Measurements from ENCODE around the gene ADCY5. TPM values are rescaled to one million over a fixed set of nuclear protein-coding genes. Genes with fewer than 3 reads are reported as not detected.

ADCY5 gene
- total and polyA plus RNA-seq, 10 donors, result 1.7 to 20.6 (median 11.7) TPM

DNA sequence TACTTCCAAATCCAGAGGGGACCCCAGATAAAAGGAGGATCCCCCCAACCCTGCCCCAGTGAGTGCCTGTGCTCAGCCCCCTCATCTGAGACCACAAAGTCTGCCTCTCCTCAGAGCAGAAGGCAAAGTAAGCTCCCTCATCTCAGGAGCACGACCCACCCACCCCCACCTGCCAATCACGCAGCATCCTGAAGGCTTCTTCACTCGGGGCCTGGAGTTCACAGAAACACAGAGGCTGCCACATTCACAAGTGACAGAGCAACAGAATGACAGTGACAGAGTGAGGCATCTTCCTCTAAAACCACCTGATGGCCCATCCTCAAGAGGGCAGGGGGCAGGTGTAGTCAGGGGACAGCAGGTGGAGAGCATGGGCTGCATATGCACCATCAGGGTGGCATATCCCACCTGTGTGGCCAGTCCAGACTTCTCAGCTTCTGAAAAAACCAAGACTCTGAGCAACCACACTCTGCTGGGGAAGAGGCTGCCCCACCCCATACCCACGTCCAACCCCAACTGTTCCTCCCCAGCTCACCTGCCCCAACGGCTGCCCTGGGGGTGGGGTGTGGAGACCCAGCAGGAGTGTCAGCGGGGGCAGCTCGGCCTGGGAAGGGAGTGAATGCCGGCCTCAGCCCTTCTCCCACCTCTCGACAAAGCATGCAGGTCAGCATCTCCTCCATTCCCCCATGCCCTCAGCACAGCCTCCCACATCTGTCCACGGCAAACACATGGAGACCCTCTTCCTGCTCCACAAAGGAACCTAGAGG, 19.3 kb downstream of the ADCY5 start:
- H3K9me3 ChIP-seq, result no peaks in the 10 kb centered on the region
- intact Hi-C loops (cut with DNase I; ENCODE audit: low total_unique reads), result no loop called here
- no peak for DNase-seq
- TF ChIP-seq POLR2AphosphoS5 (IDR thresholded peaks at IDR 0.05) (no peak), POLR2A (IDR thresholded peaks at IDR 0.05) (no peak)
- TF ChIP-seq, protein P1, sequence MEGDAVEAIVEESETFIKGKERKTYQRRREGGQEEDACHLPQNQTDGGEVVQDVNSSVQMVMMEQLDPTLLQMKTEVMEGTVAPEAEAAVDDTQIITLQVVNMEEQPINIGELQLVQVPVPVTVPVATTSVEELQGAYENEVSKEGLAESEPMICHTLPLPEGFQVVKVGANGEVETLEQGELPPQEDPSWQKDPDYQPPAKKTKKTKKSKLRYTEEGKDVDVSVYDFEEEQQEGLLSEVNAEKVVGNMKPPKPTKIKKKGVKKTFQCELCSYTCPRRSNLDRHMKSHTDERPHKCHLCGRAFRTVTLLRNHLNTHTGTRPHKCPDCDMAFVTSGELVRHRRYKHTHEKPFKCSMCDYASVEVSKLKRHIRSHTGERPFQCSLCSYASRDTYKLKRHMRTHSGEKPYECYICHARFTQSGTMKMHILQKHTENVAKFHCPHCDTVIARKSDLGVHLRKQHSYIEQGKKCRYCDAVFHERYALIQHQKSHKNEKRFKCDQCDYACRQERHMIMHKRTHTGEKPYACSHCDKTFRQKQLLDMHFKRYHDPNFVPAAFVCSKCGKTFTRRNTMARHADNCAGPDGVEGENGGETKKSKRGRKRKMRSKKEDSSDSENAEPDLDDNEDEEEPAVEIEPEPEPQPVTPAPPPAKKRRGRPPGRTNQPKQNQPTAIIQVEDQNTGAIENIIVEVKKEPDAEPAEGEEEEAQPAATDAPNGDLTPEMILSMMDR (IDR thresholded peaks at IDR 0.05 in 8 of 11, conservative IDR thresholded peaks at IDR 0.05 in 3 of 11), result no peak
- WGBS, 5 donors, result 66 to 90% (median 79%) methylated on average over 6 to 10 of the region's 10 CpGs
- no peak overlapping the region for H3K27ac ChIP-seq
- peaks cover 0 to 20% (median 2%) of the 10 kb centered on the region in 6 donors for H3K4me1 ChIP-seq
- H3K36me3 ChIP-seq, result no peaks in the 10 kb centered on the region
- no peak overlapping the region for H3K4me3 ChIP-seq
- peaks cover 0 to 6% (median 0%) of the 10 kb centered on the region in 7 donors for H3K27me3 ChIP-seq (replicated peaks in 1 of 7)

DNA sequence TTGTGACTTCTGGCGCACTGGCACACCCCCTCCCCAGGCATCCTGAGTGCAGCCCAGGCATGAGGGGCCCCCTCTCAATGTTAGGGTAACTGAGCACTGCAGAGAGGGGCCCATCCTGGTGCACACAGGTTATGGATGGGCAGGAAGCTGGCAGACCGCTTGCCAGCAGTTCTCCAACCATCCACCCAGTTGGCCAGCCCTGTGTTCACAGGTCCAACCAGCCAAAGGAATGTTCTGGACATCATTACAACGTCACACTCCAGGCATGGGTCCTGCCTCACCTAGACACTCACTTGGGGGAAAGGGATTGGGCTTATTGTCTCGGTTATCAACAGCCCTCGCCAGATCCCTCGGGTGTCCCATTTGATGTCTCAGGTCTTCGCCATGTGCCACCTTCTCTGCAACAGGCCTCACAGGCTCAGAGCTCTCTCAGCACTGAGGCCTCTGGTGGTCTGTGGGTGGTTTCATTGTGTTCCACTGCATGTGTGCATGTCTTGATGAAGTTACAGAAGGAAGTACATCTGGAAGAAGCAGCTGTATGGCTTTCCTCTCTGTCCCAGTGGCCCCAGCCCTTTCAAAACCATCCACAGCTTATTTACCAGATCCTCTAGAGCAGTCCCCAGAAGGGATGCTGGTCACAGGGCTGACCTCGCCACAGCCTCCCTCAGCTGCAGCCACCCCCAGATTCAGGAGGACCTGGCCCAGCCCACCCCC, 23.7 kb downstream of the ADCY5 start:
- intact Hi-C loops (cut with DNase I; ENCODE audit: low total_unique reads), result no loop called here
- Histone ChIP-seq H3K4me1 (peaks cover 0 to 44% (median 12%) of the 10 kb centered on the region in 6 donors), H3K4me3 (no peak overlapping the region), H3K36me3 (no peaks in the 10 kb centered on the region), H3K27ac (peak overlapping the region in 5 of 8 donors; percentile 14 to 48 (median 28)), H3K27me3 (replicated peaks in 1 of 7) (peaks cover 0 to 6% (median 0%) of the 10 kb centered on the region in 7 donors), H3K9me3 (no peaks in the 10 kb centered on the region)
- TF ChIP-seq POLR2A (IDR thresholded peaks at IDR 0.05) (no peak), POLR2AphosphoS5 (IDR thresholded peaks at IDR 0.05) (no peak)
- TF ChIP-seq, protein P1 (IDR thresholded peaks at IDR 0.05 in 8 of 11, conservative IDR thresholded peaks at IDR 0.05 in 3 of 11), result no peak
- no peak for DNase-seq
- 68 to 77% (median 71%) methylated on average over 6 to 8 of the region's 8 CpGs for WGBS, 5 donors

DNA sequence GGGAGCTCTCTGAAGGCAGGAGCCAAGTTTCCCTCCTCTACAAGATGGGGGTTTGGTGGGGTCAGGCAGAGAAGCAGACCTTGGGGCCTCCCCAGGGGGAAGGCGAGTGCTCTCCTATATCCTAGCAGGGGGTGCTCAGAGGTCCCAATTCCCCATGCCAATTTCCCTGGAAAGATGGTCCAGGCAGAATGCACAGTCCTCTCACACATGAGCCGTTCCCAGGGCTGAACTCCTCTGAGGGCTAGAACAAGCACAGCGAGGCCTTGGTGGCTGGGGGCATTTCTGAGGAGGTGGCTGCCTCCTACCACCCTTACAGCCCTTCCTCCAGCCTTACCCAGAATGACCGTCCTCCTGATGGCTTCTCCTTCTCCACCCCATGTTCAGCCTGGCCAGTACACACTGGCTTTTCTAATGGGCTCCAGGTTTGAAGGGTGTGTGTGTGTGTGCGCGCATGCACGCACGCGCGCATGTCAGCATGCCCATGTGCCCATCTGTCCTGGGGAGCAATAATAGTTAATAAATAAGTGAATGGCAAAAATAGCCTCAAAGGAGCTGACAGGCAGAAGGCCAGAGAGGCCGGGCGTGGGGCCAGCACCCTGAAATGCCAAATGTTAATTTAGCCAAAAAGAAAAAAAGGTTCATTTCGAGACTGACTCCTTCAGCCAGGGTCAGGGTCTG, 24.4 kb downstream of the ADCY5 start:
- TF ChIP-seq, protein P1 (IDR thresholded peaks at IDR 0.05 in 8 of 11, conservative IDR thresholded peaks at IDR 0.05 in 3 of 11), result no peak
- TF ChIP-seq POLR2AphosphoS5 (IDR thresholded peaks at IDR 0.05) (no peak), POLR2A (IDR thresholded peaks at IDR 0.05) (no peak)
- H3K36me3 ChIP-seq, result no peaks in the 10 kb centered on the region
- H3K27ac ChIP-seq, result peak overlapping the region in 4 of 8 donors; percentile 28 to 48 (median 36)
- DNase-seq, result no peak
- H3K27me3 ChIP-seq (replicated peaks in 1 of 7), result peaks cover 0 to 3% (median 0%) of the 10 kb centered on the region in 7 donors
- 60 to 84% (median 77%) methylated on average over 13 of the region's 13 CpGs for WGBS, 5 donors
- H3K4me3 ChIP-seq, result no peak overlapping the region
- intact Hi-C loops (cut with DNase I; ENCODE audit: low total_unique reads), result no loop called here
- no peaks in the 10 kb centered on the region for H3K9me3 ChIP-seq
- peaks cover 0 to 51% (median 12%) of the 10 kb centered on the region in 6 donors for H3K4me1 ChIP-seq

Data from spleen (tissue), 11 donors.